ENCODE measurements around the gene SP2.

Gene SP2

DNA sequence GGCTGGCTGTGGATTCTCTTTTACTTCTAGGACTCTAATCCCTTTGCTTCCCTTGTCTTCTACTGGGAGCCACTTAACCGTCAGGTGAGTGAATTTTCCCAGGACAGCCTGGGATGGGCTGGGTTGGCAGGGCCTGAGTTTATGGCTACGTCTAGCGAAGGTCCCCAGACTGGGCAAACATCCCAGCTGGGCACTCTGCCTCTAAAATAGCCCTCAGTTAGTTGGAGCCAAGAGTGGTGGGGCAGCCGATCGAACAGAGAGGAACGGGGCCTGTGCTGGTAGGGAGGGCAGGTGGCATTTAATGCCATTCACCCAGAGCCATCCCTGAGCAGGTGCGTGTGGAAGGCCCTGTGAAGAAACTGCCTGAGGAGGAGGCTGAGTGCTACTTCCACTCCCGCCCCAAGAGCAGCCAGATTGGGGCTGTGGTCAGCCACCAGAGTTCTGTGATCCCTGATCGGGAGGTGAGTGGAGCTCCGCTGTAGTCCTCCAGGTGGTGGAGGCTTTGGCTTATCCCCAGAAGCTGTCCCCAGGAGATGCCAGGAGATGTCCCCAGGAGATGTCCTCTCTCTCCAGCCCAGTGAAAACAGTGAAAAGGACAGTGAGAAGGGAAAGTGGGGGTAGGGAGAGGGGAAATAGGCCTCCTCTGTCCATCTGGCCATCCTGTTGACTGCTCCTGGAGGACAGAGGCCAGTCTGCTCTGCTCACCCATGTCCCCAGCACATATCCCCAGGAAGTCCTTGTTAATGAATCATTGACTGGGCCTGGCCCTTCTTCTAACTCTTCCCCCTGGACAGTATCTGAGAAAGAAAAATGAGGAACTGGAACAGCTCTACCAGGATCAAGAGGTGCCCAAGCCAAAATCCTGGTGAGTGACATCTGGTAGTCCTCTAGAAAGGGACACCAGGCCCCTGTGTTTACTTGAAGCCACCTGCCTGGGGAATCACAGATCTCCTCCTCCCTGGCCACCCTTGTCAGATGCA, 49.8 kb downstream of the SP2 start:
- FAIRE-seq (no peak), DNase-seq (ENCODE audit: insufficient read length, low spot score) (no peak)

GRCh38 chr17:47946516-47946915, 50.5 kb downstream of the SP2 start:
- DNase-seq (ENCODE audit: insufficient read length, low spot score) (no peak), FAIRE-seq (peak; percentile 11)

- peak; percentile 68 for FAIRE-seq
- peak; percentile 71 for DNase-seq (ENCODE audit: insufficient read length, low spot score)
Measured at GRCh38 chr17:47946929-47947397, 50.9 kb downstream of the SP2 start.

DNA sequence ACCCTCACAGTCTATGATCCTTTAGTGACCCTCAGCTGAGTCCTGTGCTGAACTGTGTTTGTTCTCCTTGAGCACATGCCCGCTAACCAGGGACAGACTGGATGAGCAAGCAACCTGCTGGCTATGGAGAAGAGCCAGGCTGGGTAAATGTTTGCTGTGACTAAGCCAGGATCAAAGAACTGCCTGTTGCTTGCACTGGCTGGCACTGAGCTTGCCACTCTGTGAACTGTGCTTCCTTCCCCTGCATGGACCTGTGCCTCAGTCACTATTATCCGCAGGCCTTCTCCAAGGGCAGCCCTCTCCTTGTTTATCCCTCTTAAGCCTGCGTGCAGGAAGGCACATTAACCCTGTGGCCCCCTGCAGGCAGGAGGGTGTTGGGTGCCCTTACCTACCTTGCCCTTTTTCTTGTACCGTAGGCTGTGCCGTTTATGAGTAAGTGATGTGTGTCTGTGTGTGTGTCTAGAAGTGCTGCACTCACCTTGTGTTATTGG, 52.7 kb downstream of the SP2 start:
- DNase-seq (ENCODE audit: insufficient read length, low spot score) (no peak), FAIRE-seq (no peak)

DNA sequence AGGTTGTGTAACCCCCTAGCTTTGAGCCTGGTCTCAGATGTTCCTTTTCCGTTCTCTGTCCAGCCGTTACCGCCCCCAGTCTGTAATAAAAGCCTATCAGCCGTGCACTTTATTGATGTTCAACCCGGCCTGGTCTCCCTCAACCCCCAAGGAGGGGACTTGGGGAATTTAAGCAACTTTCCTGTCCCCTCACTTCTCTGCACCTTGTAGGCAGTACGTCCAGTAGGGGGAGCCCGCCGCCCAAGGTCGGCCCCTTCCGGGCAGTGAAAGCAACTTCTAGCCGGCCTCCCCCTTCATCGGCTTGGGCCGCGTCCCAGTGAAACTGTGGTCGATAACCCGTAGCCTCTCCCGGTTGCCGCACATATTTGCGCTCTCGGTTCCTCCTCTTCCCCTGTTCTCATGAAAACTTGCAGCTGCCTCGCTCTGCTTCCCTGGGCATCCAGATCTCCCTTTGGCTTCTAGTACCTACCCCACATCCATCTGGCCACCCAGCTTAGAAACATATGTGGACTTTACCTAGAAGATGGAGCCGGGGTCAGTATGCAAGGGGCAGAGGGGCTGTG, 53.2 kb downstream of the SP2 start:
- FAIRE-seq, result peak; percentile 83
- peak; percentile 60 for DNase-seq (ENCODE audit: insufficient read length, low spot score)

DNA sequence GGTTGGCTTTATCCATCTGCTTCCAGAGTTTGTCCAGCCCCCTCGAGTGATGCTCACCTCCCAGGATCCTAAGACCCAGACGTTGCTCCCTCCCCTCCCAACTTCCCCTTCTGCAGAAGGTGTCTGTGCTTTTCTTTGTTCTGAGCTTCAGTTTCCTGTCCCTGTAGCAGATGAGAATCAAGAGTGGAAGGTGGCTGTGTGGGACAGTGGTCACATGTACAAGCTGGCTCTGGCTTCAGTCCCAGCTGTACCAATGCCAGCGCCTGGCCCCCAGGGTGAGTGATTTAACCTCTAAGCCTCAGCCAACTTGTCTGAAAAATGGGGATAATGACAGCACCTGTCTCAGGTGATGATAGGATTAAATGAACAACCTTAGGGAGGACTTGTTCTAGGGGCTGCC, 53.9 kb downstream of the SP2 start:
- no peak for DNase-seq (ENCODE audit: insufficient read length, low spot score)
- peak; percentile 91 for FAIRE-seq

- no peak for DNase-seq (ENCODE audit: insufficient read length, low spot score)
- no peak for FAIRE-seq
Measured at GRCh38 chr17:47950448-47950847, 54.4 kb downstream of the SP2 start.

DNA sequence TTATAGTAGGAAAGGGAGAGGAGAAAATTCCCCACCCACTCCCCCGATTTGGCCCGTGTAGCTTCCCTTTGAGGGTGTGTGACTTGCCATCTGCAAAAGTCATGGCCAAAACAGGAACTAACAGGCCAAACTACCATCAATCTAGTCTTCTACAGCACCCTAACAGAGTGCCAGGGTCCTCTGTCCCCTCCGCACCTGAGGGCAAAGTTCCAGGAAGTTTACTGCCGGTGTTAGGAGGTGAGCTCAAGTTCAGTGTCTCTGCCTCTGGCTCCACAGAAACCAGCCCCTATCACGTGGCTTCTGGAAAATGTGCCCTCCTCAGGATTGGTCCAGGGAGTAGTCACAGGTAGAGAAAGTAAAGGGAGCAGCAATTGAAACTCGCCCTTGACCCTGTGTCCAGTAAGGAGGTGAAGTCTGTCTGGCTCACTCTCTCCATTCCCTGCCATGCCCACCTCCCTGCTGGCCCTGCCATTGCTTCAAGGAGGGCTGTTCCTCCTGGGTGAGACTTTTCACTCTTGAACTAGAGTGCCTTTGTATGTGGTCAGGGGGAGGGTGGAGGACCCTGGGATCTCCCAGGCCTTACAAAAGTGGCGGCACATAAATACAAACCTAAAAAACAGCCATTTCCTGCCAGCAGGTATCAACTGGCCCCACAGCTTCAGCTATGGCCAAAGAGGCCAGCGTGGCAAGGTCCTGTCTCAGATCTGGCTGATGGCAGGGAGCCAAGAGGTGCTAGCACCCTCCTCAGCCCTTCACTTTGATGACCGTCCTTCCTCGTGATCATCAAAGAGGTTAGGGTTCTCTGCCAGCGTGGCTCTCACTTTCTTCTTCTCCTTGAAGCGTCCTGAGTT, 56.4 kb downstream of the SP2 start:
- DNase-seq (ENCODE audit: insufficient read length, low spot score) (no peak), FAIRE-seq (no peak)

- DNase-seq (ENCODE audit: insufficient read length, low spot score) (no peak), FAIRE-seq (no peak)
Measured at GRCh38 chr17:47953909-47954308, 57.9 kb downstream of the SP2 start.

DNA sequence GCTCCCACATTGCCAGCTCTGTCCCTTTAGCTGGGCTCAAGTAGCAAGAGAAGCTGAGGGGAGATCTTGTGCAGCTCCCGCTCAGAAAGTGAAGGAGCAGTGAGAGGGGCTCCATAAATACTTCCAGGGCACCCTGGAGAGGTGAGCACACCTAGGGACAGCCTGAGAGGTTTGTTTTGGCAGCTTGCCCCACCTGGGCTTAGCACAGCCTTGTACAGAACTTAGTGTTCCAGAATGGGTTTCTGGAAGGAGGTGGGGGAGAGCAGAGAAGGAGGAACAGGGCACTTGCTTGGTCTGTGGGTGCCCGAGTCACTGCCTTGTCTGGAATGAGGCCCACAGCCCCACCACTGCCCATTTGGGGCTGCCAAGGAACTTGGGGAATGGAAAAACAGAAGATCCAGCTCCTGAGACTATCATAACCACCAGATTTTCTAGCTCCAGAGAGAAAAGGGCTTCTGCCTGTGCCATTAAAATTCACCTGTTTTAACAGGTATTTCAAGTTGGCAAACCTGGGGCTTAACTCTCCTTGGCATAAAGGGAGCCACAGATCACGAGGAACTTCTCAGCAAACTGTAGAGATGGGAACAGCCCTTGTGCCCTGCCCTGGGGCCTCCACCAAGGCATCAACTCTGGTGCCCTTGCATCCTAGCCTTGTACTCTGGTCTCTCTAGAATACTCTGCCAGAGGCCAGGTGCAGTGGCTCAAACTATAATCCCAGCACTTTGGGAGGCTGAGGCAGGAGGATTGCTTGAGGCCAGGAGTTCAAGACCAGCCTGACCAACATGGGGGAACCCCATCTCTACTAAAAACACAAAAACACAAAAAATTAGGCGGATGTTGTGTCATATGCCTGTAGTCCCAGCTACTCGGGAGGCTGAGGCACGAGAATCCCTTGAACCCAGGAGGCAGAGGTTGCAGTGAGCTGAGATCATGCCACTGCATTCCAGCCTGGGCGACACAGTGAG, 59.7 kb downstream of the SP2 start:
- FAIRE-seq (no peak), DNase-seq (ENCODE audit: insufficient read length, low spot score) (no peak)

DNA sequence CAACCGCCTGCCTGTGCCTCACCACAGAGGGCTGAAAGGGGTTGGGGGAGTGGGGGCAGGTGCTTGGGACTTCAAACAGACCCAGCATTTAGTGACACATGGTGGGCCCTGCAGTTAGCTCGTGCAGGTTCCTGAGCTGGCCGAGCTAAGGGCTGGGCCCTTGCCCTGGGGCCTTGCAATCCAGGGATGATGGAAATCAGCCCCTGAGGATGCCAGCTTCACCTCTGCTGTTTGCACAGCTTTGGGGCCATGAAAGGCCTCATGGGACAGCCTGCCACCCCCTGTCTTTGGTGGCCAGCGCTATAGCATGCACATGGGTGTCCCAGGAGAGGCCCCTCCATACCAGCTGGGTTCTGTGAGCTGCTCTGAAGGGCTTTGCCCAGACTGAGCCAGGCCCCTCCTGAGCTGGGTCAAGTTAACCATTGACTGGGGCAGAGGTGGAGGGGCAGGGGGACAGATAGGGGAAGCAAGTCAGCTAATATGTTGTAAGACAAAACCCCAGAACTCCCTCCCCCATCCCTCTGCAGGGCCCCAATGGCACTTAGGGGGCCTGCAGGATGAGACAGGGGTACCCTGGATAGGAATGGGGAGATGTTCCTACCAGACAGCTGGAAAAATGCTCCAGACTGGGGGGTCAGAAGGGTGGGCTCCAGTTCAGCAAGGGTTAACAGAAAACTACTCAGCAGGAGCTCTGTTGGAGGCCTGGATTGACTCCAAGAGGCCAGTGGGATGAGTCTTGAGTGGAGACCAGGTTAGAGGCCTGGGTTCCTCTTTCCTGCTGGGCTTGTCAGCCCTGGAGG, 61.0 kb downstream of the SP2 start:
- DNase-seq (ENCODE audit: insufficient read length, low spot score), result no peak
- no peak for FAIRE-seq

DNA sequence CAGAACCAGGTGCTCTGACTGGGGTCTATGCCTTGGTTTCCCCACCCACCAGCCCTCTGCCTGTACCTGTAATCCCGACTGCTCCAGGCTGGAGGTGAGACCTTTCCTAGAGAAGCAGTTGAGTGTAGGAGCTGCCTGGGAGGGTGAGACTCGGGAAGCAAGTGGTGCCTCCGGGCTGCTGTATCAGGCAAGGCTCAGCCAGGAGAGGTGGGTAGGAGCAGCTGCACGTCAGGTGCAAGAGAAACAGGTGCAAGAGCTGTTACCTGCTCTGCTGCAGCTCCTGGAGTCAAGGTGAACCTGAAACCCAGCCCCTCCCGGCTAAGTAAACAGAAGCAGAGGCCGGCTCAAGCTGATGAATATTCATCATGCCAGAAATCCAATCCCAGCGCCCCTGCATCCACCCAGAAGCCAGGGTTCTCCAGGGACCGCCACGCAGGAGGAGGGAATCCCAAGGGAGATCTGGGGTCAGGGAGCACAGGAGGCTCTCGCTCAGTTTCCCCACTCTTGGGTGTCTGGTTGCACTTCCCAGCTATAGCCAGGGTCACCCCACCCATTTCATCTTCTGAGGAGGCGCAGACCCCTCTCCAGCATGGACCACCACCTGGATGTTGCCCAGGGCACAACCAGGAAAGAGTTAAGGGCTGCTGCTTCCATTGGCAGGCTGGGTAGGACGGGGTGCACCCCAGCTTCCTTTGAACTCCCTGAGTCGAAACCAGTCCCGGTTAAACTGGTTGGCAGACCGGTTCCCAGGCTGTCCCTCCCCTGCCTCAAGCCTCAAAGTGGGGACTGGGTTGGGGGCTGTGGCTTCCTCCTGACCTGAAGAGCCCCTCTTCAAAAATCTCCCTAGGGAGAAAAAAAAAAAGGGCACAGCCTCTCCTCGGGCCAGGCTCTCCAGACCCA, 61.8 kb downstream of the SP2 start, which contains the start of gene PRR15L:
Gene PRR15L, minus strand, starts transcription at position 293 of the 900 bp plus-strand sequence. CDS start 4,649 bp downstream, outside the sequence.
- no peak for DNase-seq (ENCODE audit: insufficient read length, low spot score)
- FAIRE-seq, result no peak

DNA sequence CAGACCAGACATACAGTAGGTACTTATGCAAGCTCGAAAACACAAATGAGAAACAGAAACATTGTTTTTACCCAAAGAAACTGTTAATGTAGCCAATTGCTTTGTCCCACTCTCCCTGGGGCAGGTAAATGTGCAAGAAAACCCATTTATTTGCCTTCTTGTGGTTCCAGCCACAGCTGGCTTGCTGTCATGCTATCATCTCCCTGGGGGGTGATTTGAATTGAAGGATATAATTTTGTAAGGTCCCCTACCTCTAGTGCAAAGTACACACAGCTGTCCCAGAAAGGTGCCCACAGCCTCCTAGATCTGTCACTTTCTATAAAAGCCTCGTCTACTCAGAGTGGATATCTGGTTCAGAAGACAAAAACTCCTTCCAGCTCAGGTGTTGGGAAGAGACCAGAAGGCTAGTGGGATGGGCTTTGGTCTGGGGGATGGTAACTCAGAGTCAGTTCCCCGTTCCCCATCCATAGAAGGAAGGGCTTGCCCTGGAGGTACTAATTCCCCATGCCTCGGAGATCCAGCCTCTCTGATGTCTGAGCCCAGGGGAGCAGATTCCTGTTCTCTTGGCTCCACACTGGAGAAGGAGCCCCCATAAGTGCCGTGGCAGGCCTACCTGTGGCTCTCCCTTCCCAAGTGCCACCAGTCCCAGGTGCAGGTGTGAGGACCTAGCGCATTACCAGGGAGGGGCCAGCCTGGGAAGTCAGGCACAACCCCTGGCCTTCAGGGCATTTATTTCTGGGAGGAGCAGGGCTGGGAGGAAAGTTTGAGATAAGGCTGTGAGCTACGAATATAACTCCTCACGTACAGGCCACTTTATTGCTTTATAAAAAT, 64.0 kb downstream of the SP2 start:
- no peak for DNase-seq (ENCODE audit: insufficient read length, low spot score)

DNA sequence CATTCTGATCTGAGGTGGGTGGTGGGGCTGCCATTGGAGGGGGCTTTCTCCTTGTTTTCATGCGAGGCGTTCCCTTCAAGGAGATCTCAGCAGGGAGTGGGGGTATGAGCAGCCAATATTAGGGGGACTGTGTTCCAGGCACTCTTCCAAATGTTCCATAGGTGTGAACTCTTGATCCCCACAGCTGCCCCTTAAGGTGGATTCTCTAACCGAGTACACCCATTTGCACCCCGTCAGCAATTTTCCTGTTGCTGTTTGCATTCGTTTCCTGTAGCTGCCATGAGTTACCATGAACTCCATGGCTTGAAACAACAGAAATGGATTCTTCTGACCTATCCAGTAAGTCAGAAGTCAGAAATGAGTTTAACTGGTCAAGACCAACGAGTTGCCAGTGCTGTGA, 65.4 kb downstream of the SP2 start:
- no peak for FAIRE-seq
- no peak for DNase-seq (ENCODE audit: insufficient read length, low spot score)

More for the DNA sequence above, 64.0 kb downstream of the SP2 start:
- no peak for FAIRE-seq

DNA sequence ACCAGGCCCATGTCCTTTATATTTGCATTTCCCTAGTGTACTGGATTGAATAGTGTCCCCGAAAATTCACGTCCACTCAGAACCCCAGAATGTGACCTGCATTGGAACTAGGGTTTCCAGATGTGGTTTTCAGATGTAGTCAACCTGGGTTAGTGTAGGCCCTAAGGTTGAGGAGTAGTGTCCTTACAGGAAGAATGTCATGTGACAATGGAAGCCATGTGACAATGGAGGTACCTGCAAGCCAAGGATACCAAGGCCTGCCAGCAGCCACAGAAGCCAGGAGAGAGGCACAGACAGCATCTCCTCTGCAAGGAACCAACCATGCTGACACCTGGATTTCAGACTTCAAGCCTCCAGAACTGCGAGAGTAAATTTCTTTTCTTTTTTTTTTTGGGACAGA, 66.9 kb downstream of the SP2 start:
- DNase-seq (ENCODE audit: insufficient read length, low spot score) (no peak), FAIRE-seq (no peak)

DNA sequence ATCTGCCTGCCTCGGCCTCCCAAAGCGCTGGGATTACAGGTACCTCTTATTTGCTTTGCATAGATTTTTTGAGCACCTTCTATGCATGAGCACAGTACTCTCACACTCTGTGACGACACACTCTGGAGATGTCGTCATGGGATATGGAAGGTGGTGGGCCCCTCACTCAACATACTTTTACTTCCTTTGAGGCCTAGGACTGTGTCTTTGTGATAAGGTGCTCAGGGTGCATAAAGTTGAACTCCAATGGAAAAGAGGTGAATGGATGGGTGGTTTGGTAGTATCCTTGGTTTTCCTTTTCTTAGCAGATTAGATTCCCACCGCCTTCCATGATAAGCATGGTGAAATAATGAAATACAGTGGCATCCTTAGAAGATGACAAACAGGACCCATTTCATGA, 68.8 kb downstream of the SP2 start:
- FAIRE-seq (no peak), DNase-seq (ENCODE audit: insufficient read length, low spot score) (no peak)

- FAIRE-seq (no peak), DNase-seq (ENCODE audit: insufficient read length, low spot score) (no peak)
Measured at GRCh38 chr17:47966079-47966519, 70.1 kb downstream of the SP2 start.
